GM18519 (cell line): Measurements from ENCODE around the gene AIMP2.
"Not testable (repeated sequence)": the region's sequence is repeated elsewhere in the genome, so short reads cannot be mapped to it uniquely, and the experiment has no call there.

ENCODE experiments used
- ATAC-seq: cut with Tn5 transposase; IDR thresholded peaks from one replicate; pipeline ENCODE4 v1.9.1; 2021; ENCODE audit warnings: mild to moderate bottlenecking, moderate library complexity; ENCODE audit not compliant: unreplicated experiment, low FRiP score

The AIMP2 gene

DNA sequence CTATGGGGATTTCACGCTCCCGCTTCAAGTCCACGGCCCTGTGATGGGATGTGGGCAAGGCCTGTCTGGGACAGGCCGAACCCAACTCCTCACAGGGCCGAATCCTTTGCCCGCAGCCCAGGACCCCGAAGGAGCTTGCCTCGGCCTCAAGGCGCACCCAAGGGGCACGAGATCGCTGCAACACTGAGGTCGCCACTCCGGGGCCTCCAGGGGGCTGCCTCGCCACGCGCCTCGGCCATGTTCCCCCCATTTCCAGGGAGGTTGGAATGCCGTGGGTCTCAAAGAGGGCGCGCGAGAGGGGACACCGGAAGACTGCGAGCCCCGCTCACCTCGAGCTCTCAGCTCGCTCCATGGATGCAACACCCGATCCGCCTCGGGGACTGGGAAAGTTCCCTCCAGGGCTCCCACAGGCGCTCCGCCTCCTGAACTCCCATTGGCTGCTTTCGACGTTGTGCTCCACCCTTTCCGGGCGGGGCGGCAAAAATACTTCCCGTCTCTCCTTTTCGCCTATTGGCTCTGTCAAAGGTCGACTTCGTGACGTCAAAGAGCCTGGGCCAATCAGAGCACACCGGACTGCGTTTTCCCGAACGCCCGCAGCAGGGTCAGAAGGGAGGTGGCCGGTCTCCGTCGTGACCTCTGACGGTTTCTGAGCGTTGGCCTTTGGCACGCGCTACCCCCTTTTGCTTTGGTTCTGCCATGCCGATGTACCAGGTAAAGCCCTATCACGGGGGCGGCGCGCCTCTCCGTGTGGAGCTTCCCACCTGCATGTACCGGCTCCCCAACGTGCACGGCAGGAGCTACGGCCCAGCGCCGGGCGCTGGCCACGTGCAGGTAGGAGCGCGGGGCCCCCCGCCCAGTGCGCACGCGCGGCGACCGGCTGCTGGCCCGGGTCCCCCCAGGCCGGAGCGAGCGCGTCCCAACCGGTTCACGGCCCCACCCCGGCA, at the start of gene AIMP2, which contains the start of gene PMS2:
AIMP2 (plus strand) TSS at position 605 of the 944 bp plus-strand sequence; CDS start at position 697, 92 bp downstream.
PMS2 (minus strand) TSS at position 382 of the 944 bp plus-strand sequence; CDS start at position 352, 30 bp downstream.
- ATAC-seq, result peak; percentile 78

DNA sequence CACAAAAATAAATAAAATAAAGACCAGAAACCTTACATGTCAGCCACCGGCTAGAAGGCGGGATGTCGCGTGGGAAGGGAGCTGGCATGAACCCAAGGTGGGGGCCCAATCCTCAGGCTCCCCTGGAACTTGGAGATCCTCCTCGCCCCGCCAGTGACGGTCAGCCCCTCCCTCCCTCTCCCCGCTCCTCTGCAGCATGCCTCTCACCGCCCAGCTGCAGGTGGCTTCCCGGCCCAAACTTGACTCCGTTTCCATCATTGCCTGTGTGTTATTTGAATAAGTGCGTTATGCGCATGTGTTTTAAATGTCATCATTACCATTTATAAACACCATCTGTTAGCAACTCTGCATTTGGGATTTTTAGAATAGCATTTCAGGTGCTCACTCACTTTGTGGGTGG, 45.9 kb upstream of the AIMP2 start:
- ATAC-seq, result not testable (repeated sequence)

DNA sequence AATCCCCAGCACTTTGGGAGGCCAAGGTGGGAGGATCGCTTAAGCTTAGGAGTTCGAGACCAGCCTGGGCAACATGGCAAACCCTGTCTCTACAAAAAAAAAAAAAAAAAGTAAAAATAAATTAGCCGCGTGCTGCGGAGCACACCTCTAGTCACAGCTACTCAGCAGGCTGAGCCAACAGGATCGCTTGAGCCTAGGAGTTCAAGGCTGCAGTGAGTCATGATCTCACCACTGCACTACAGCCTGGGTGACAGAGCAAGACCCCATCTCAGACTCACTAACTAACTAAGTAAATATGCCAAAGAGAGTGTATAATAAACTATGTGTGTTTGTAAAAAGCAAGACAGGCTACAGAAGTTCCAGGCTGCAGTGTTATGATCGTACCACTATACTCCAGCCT, 45.3 kb upstream of the AIMP2 start:
- not testable (repeated sequence) for ATAC-seq

DNA sequence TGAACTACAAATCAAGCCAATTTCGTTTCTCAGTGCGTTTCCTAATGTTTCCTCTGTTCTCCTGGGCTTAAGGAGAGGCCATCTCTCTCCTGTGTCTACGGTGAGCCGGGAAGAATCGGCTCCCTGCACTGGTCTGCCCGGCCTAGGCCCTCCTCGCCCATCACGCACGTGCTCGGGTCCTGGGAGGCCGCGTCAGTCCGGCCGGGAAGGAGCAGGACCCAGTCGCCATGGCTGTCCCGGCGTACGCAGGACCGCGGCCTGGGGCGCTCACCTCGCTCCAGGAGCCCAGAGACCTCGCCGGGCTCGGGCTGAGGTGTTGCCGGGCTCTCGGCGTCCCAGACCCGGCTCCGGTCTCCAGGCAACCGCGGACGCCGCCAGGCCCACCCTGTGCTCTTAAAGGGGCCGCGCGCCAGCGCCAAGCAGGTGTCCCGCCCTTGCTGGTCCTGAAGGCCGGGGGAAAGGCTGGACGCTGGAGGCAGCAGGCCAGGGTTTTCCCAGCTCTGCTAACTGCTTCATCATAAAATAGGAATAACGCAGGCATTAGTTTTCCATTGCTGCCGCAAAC, 38.6 kb upstream of the AIMP2 start, which contains the start of gene RSPH10B:
RSPH10B (minus strand) TSS at position 343 of the 565 bp plus-strand sequence. CDS start 3,573 bp downstream, outside the sequence.
- not testable (repeated sequence) for ATAC-seq

DNA sequence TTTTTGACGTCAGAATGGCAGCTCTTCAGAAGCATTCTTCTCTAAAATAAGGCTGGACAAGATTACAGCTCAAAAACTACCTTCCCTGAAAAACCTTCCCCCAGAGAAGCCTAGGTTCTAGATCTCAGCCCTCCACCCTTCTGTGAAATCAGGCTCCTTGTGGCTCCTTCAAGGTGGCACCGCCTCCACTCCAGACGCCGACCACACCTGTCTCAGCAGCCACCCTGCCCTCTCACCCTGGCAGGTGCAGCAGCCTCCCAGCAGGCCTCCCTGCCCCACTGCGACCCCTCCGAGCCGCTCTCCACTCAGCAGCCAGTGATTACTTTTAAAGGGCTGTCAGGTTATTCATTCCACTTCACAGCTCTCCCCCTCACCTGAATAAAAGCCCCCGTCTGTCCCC, 35.5 kb upstream of the AIMP2 start:
- not testable (repeated sequence) for ATAC-seq

DNA sequence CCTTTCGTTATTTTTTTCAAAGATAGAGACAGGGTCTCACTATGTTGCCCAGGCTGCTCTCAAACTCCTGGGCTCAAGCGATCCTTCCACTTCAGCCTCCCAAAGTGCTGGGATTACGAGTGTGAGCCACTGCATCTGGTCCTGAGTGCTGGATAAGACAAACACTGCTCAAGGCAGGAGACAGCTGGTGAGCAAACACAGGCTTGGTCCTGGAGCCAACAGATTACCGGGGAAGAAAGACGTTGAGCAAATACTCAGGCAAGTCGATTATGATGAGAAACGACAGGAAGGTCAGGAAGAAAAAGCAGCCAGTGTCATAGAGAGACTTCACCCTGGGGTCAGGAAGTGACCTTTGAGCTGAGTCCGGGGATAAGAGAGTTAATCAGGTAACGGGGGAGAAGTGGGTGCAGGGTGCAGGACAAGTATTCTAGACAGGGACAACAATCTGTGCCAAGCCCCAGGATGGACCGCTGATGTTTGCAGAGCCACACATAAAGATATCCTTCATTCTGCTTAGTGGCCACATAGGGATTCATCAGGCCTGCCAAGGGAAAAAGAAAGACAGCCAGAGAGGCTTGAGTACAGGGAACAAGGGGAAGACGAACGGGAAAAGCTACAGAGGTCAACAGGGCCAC, 29.3 kb upstream of the AIMP2 start:
- not testable (repeated sequence) for ATAC-seq

DNA sequence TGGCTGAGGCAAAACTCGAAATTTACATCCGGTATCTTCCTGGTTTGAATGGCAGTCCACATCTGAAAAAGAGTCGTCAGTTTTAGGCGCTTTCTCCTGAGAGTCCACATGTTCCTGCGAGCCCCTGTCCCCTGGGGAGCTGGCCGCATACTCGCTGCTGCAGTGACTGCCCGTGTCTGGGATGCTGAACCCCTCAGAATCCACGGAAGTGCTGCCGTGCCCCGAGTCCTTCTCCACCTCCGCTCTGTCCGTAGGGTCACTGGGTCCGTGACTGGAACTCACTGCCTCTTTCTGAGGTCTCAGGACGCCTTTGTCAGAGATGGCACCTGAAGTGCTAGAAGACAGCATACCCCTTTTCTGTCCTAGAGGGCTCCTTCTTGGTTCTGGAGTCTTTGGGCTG, 22.0 kb upstream of the AIMP2 start:
- not testable (repeated sequence) for ATAC-seq

DNA sequence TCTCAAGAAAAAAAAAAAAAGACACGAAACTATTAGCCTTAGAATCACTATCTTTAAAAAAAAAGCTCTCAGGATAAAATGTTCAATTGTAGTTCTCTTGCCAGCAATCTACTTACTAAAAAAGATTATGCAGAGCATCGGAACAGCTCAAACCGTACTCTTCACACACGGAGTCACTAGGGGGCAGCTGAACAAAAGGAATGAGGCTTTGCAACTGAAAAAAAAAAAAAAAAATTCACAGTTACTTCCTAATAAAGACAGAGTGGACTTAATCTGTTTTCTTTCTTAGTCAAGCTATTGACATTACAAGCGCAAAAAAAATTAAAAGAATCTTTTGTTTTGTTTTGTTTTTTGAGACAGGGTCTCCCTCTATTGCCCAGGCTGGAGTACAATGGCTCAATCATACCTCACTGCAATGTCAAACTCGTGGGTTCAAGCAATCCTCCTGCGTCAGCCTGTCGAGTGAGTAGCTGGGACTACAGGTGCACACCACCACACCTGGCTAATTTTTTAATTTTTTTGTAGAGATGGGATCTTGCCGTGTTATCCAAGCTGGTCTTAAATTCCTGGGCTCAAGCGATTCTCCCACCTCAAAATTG, 11.8 kb upstream of the AIMP2 start:
- ATAC-seq, result no peak

DNA sequence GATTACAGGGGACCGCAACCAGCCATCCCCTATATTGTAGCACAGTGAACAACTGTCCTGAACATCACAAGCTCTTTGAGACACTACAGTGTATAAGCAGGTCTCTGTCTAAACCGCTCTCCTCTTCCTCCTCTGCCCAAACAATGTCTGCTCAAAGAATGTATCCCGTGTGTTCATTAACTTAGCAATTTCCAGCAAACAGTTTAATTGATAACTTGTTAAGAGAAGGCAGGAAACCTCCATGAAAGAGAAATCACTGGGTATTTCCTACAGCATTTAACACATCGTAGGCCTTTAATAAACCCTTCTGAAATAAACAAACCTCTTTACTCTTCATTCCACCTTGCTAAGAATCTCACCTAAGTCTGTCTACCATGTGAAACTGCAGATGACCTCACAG, 1.7 kb upstream of the AIMP2 start:
- ATAC-seq, result no peak

DNA sequence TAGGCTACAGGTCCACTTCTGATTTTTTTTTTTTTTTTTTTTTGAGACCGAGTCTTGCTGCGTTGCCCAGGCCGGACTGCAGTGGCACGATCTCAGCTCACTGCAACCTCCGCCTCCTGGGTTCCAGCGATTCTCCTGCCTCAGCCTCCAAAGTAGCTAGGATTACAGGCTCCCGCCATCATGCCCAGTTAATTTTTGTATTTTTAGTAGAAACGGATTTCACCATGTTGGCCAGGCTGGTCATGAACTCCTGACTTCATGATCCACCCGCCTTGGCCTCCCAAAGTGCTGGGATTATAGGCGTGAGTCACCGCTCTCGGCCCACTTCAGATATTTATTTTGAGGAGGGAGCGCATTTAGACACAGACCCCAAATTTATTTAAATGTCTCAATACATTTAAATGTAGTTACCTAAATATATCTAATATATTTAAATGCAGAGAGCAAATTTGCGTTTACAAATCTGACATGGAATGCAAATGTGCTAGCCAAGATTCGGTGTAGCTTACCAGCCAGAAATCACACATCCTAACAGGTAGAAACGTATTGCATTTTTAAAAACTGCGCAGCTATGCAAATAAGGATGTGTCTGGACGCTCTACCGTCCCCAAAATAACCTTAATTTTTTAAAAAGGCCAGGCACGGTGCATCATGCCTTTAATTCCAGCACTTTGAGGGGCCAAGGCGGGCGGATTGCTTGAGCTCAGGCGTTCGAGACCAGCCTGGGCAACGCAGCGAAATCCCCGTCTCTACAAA, 1.1 kb upstream of the AIMP2 start:
- ATAC-seq, result not testable (repeated sequence)

DNA sequence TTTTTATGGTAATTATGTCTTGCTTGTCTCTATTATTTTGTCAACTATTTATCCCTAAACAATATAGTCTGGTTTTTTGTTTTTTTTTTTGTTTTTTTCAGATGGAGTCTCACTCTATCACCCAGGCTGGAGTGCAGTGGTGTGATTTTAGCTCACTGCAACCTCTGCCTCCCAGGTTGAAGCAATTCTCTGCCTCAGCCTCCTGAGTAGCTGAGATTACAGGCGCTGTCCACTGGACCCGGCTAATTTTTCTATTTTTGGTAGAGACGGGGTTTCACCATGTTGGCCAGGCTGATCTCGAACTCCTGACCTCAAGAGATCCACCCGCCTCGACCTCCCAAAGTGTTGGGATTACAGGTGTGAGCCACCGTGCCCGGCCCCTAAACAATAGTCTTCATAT, 1.3 kb downstream of the AIMP2 start:
- not testable (repeated sequence) for ATAC-seq

DNA sequence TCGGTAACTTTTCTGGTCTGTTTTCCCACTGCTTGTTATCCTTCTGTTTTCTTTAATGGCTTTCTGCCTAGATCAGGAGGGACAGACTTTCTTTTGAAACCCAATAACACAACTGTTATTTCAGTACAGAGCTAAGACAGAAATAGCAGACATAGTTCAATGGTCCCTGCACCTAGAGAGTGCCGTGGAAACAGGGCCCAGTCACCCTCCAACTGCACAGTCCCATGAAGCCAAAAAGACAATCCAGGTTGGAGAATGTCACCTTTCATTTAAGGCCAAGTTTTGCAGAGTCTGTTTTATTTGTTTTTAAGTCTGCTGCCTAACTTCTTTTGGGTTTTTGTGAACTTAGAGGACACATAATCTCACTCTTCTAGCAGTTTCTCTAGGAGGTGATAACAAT, 2.5 kb downstream of the AIMP2 start:
- no peak for ATAC-seq

DNA sequence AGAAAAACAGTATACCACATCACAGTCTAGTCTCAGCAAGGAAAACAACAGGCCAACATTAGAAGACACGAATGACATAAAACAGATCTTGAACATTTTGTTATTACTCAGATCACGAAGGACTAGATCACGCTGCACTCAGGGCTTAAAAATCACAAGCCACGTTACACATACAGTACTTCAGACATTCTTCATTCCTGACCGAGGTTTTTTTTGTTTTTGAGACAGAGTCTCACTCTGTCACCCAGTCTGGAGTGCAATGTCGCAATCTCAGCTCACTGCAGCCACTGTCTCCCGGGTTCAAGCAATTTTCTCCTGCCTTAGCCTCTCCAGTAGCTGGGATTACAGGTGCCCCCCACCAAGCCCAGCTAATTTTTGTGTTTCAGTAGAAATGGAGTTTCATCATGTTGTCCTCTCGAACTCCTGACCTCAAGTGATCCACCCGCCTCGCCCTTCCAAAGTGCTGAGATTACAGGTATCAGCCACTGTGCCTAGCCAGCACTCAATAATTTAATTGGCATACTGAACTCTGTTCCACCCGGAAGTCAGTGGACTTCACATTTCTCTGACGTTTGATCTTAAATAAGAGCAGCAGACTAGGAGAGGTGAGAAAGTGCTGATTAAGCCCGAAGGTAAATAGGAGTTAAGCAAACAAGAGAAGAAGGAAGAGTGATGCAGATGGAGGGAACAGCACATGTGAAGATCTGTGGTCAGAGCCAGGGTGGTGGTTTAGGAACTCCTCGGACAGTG, 3.5 kb downstream of the AIMP2 start:
- no peak for ATAC-seq

DNA sequence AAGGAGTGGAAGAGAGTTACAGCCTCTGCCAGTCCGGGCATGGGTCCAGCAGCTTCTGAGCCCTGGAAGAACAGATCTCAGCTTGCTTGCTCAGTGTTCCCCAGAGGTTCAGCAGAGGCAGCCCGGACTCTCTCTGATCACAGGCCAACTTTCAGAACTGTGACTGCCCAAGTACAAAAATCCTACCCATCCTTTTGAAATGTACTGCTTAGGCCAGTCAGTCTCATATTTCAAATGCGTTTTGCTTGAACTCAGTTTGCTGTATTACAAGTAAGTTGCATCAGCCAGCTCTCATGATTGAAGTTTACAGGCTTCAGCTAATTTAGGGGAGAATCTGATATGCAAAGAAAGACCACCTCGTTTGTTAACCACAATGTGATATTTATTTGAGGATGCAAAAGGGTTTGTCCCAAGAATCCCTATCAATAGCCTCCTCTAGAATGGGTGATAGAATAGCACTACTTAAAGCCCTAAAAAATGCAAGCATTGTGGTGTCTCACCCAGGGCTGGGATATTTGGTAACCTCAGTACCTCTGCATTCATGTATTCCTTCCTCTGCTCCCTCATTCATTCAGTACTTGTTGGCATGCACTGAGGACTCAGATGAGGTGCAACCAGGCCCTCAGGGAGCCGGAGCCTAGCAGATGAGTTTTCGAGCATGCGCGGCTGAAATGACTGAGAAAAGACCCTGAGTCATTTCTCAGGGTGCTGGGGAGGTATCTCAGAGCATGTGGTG, 7.0 kb downstream of the AIMP2 start:
- ATAC-seq, result no peak

DNA sequence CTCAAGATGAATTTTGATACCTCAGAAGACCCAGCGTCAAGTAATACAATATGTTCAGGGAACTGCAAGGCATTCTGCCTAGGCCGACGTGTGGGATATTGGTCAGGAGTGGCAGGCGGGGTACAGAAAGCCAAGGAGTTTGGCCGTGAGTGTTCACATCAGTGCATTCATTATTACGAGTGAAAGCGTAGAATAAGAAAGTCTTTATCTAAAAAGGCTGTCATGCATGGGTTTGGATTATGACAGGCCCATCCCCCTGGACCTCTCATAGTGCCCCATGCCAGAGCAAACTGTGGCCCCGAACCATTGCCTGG, 7.5 kb downstream of the AIMP2 start:
- ATAC-seq, result no peak

DNA sequence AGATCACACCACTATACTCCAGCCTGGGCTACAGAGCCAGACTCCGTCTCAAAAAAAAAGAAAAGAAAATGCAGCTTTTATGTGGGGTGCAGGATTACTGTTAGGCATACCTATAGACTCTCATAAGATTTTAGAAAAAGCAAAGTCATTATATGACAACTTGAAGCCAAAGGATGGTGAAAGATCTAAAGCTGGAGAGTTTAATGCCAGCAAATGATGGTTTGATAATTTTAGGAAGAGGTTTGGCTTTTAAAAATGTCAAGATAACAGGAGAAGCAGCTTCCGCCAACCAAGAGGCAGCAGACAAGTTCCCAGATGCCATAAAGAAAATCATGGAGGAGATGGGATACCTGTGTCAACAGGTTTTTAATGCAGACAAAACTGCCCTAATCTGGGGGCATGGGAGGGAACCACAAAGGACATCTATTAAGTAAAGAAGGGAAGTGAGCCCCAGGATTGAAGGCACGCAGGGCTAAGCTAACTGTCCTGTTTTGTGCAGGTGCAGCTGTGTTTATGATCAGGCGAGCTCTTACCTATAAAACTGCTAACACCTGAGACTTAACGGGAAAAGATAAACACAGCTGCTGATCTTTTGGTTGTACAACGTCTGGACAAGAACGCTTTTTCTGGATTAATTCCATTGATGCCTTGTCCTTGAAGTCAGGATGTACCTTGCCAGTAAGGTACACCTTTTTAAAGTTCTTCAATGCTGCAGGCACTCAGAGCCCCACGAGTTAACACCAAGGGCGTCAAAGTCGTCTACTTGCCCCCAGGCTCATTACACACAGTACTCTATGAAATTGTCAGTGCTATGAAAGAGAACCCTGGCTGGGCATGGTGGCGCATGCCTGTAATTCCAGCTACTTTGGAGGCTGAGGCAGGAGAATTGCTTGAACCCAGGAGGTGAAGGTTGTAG, 11.6 kb downstream of the AIMP2 start:
- ATAC-seq, result no peak

DNA sequence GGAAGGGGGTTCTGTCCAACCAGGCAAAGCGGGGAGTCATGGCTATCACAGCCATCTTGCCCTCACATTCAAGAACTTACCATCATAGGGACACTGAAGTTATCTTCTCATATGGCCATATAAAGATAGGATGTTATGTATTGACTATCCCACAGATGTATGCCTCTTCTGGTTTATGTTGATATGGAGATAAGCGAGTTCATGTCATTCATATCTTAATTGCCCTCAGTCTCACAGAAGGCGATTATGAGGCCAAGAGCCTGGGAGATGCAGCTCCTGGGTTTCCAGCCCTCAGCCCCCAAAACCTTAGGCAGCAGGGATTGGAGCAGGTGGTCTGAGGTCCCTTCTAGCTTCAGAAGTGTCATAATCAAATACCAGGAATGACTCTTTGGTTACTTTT, 13.6 kb downstream of the AIMP2 start:
- no peak for ATAC-seq

DNA sequence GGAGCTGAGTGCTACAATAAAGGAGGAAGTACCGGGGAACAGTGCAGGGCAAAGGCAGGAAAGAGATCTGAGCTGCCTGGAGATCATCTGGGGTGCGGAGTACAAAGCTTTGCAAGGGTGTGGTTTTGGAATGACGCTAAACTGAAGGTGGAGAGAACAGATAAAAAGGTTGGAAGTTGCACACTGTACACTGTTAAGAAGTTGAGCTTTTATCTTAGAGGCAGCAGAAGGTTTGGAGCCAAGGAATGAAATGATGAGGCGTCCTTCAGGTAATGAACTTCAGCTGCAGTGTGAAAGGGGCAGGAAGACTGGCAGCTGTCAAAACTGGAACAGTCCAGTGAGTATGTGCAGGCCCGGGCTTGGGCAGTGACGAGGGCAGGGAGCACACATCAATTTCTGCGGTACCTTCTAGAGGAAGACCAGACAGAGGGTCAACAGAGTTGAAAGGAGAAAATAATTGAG, 14.9 kb downstream of the AIMP2 start:
- no peak for ATAC-seq
